Neural cell (in vitro differentiated cells): ENCODE results near the gene ASF1B. TPM values are rescaled to one million over a fixed set of nuclear protein-coding genes. Genes with fewer than 3 reads are reported as not detected.

Source experiments
- H2AFZ ChIP-seq: fragments of 200-600, 300-800 bp; sonication (generic), shearing (Covaris generic); 2 replicates; pipeline ENCODE4 v1.6.0; 2014; ENCODE audit warnings: low read depth, mild to moderate bottlenecking, antibody characterized with exemption, low read length, moderate library complexity
- H3F3A ChIP-seq: fragments of 200-600 bp; shearing (Covaris generic); 2 replicates; pipeline ENCODE4 v1.6.1; 2016; ENCODE audit warnings: mild to moderate bottlenecking, moderate library complexity, mixed read lengths, antibody characterized with exemption, low read length; ENCODE audit not compliant: insufficient read depth, poor library complexity, severe bottlenecking
- H3K27ac ChIP-seq: fragments of 200-600, 300-800 bp; sonication (generic), shearing (Covaris generic); 2 replicates; pipeline ENCODE4 v1.5.1; 2014; ENCODE audit warnings: mild to moderate bottlenecking, low read length, moderate library complexity
- H3K27me3 ChIP-seq: fragments of 300-800, 200-600 bp; sonication (generic), shearing (Covaris generic); 2 replicates; pipeline ENCODE4 v1.6.0; 2014; ENCODE audit warnings: mild to moderate bottlenecking, low read depth, low read length, moderate library complexity; ENCODE audit not compliant: insufficient read depth
- H3K36me3 ChIP-seq: fragments of 300-800, 200-600 bp; sonication (generic), shearing (Covaris generic); 2 replicates; pipeline ENCODE4 v1.5.1; 2014; ENCODE audit warnings: mild to moderate bottlenecking, antibody characterized with exemption, low read length, moderate library complexity; ENCODE audit not compliant: insufficient read depth
- H3K4me2 ChIP-seq: fragments of 300-800, 200-600 bp; sonication (generic), shearing (Covaris generic); 2 replicates; pipeline ENCODE4 v1.6.0; 2014; ENCODE audit warnings: mild to moderate bottlenecking, low read length
- H3K4me3 ChIP-seq: fragments of 300-800, 200-600 bp; sonication (generic), shearing (Covaris generic); 2 replicates; pipeline ENCODE4 v1.5.1; 2014; ENCODE audit warnings: mild to moderate bottlenecking, low read length, moderate library complexity
- H3K79me2 ChIP-seq: fragments of 200-600 bp; shearing (Covaris generic); replicated peaks from 2 replicates; pipeline ENCODE4 v1.6.0; 2014; ENCODE audit warnings: mild to moderate bottlenecking, low read length, moderate library complexity; ENCODE audit not compliant: insufficient read depth
- H3K9ac ChIP-seq: fragments of 300-800, 200-600 bp; sonication (generic), shearing (Covaris generic); 2 replicates; pipeline ENCODE4 v1.6.1; 2016; ENCODE audit warnings: mild to moderate bottlenecking, low read length, mixed read lengths
- H3K9me2 ChIP-seq: fragments of 200-600 bp; shearing (Covaris generic); 2 replicates; pipeline ENCODE4 v1.6.1; 2016; ENCODE audit warnings: mild to moderate bottlenecking, low read length, mixed read lengths; ENCODE audit not compliant: insufficient read depth
- H3K9me3 ChIP-seq: fragments of 200-600, 300-800 bp; sonication (generic), shearing (Covaris generic); 2 replicates; pipeline ENCODE4 v1.6.1; 2016; ENCODE audit warnings: mild to moderate bottlenecking, mixed run types, low read length, moderate library complexity, mixed read lengths
- H4K20me1 ChIP-seq: fragments of 200-600 bp; shearing (Covaris generic); 2 replicates; pipeline ENCODE4 v1.6.1; 2016; ENCODE audit warnings: mild to moderate bottlenecking, mixed run types; ENCODE audit not compliant: insufficient read depth
- CTCF ChIP-seq: fragments of 450-650 bp; IDR thresholded peaks from 2 replicates; pipeline ENCODE4 v1.5.1; 2014; ENCODE audit warnings: antibody characterized with exemption, mild to moderate bottlenecking, moderate library complexity; ENCODE audit not compliant: poor library complexity, severe bottlenecking
- EP300 ChIP-seq: fragments of 450-650 bp; conservative IDR thresholded peaks from 2 replicates; pipeline ENCODE4 v1.6.1; 2014; ENCODE audit warnings: antibody characterized with exemption, mild to moderate bottlenecking, moderate library complexity; ENCODE audit not compliant: poor library complexity, severe bottlenecking
- EZH2 ChIP-seq: fragments of 200-600, 300-800 bp; shearing (Covaris generic), sonication (generic); IDR thresholded peaks from 2 replicates; pipeline ENCODE4 v1.6.1; 2014; ENCODE audit warnings: antibody characterized with exemption, low read length, borderline replicate concordance, mild to moderate bottlenecking; ENCODE audit not compliant: insufficient read depth, poor library complexity, severe bottlenecking
- MXI1 ChIP-seq: fragments of 450-650 bp; conservative IDR thresholded peaks from 2 replicates; pipeline ENCODE4 v1.6.1; 2014; ENCODE audit warnings: antibody characterized with exemption, mild to moderate bottlenecking; ENCODE audit not compliant: poor library complexity, severe bottlenecking
- POLR2AphosphoS5 ChIP-seq: IDR thresholded peaks from 2 replicates; pipeline ENCODE4 v1.6.1; 2012
- RAD21 ChIP-seq: fragments of 450-650 bp; conservative IDR thresholded peaks from 2 replicates; pipeline ENCODE4 v1.6.1; 2014; ENCODE audit warnings: antibody characterized with exemption, mild to moderate bottlenecking, moderate library complexity
- REST ChIP-seq: IDR thresholded peaks from 2 replicates; pipeline ENCODE4 v1.6.1; 2012; ENCODE audit warnings: borderline replicate concordance
- SMC3 ChIP-seq: fragments of 450-650 bp; conservative IDR thresholded peaks from 2 replicates; pipeline ENCODE4 v1.6.1; 2014; ENCODE audit warnings: antibody characterized with exemption, mild to moderate bottlenecking, moderate library complexity; ENCODE audit not compliant: poor library complexity
- TAF1 ChIP-seq: IDR thresholded peaks from 2 replicates; pipeline ENCODE4 v1.6.1; 2012; ENCODE audit warnings: low read depth
- polyA plus RNA-seq: library from polyadenylated mRNA; depleted of rRNA; stranded (reverse); fragments of >200 nt; gene quantifications from 2 replicates; pipeline ENCODE4 v1.2.3, GENCODE V29; 2014

The ASF1B gene
- polyA plus RNA-seq, 1 donor from 2014 or later: 0.32 TPM

DNA sequence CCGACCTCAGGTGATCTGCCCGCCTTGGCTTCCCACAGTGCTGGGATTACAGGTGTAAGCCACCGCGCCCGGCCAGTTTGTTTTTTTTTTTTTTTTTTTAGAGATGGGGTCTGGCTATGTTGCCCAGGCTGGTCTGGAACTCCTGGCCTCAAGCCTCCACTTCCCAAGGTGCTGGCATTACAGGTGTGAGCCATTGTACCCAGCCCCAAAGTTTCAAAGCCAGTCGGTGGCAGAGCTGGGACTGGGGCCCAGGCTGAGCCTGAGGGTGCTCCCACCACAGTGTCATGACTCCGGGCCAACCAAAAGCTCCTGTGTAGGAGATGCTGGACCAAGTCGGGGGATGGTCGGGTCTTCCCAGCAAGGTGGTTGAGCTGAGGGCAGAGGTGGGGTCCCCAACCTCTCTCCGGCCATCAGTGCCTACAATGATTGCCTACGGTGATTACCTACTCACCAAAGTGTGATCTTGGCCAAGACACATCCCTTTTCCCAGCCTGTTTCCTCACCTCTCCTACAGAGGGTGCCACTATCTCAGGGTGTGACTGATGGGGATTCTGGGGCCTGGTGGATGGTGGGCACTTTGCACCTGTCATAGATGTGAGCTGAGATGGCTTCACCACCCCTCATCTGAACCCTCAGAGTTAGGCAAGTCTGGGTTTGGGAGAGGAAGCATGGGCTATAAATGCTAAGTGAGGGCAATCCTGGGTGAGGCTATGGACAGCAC is 40.0 kb downstream of the ASF1B start:
- TF ChIP-seq POLR2AphosphoS5 (no peak), EP300 (no peak), RAD21 (no peak), TAF1 (no peak), CTCF (no peak), REST (no peak), EZH2 (no peak), MXI1 (no peak), SMC3 (no peak)
- Histone ChIP-seq H3K27ac (no peak overlapping the region), H3F3A (peaks cover 1% of the 10 kb centered on the region), H3K27me3 (no peaks in the 10 kb centered on the region), H4K20me1 (no peaks in the 10 kb centered on the region), H3K4me2 (no peak overlapping the region), H2AFZ (no peak overlapping the region), H3K36me3 (peaks cover 12% of the 10 kb centered on the region), H3K4me3 (no peak overlapping the region), H3K9ac (no peak overlapping the region), H3K79me2 (no peaks in the 10 kb centered on the region), H3K9me3 (peaks cover 3% of the 10 kb centered on the region), H3K9me2 (no peaks in the 10 kb centered on the region)

DNA sequence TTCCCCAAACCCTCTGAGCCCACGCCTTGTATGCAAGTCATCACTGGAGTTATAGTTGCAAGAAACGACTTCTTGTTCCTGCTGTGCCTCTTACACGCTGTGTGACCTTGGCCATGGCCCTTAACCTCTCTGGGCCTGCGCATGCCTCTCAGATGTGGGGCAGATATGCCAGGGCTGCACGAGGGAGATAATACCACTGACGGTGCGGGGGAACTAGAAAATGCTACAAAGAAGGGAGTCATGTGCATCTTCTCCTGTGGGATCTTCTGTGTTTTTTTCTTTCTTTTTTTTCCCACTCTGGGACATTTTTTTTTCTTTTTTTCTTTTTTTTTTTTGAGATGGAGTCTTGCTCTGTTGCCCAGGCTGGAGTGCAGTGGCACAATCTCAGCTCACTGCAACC is 41.5 kb downstream of the ASF1B start:
- Histone ChIP-seq H3K9ac (no peak overlapping the region), H3K36me3 (peaks cover 6% of the 10 kb centered on the region), H3F3A (peaks cover 4% of the 10 kb centered on the region), H3K27me3 (no peaks in the 10 kb centered on the region), H3K4me2 (no peak overlapping the region), H3K79me2 (no peaks in the 10 kb centered on the region), H3K4me3 (no peak overlapping the region), H4K20me1 (no peaks in the 10 kb centered on the region), H3K9me3 (peaks cover 3% of the 10 kb centered on the region), H3K9me2 (no peaks in the 10 kb centered on the region), H3K27ac (no peak overlapping the region), H2AFZ (no peak overlapping the region)
- TF ChIP-seq SMC3: no peak
- no peak for TF ChIP-seq EZH2
- TF ChIP-seq EP300: no peak
- no peak for TF ChIP-seq MXI1
- TF ChIP-seq REST: no peak
- no peak for TF ChIP-seq POLR2AphosphoS5
- TF ChIP-seq RAD21: no peak
- no peak for TF ChIP-seq CTCF
- no peak for TF ChIP-seq TAF1
